Esophagus muscularis mucosa (tissue), 4 donors: ENCODE data around the gene MACROD2.

Experiments used
- CTCF ChIP-seq, 3 experiments: fragments of 200-600 bp in 2 of 3; fragments of 450-650 bp in 1 of 3; sonication (generic) in 2 of 3; IDR thresholded peaks; one replicate each; pipeline ENCODE4 v1.5.1; 2017 to 2019; ENCODE audit warnings: antibody characterized with exemption in 3 of 3, mild to moderate bottlenecking in 2 of 3, moderate library complexity in 1 of 3
- EP300 ChIP-seq: sonication (generic); formaldehyde crosslinking; IDR thresholded peaks from one replicate; pipeline ENCODE4 v1.6.1; 2017; ENCODE audit warnings: antibody characterized with exemption
- POLR2A ChIP-seq: fragments of 450-650 bp; IDR thresholded peaks from one replicate; pipeline ENCODE4 v1.6.1; 2017; ENCODE audit warnings: antibody characterized with exemption, moderate library complexity, mild to moderate bottlenecking, low read depth
- POLR2AphosphoS5 ChIP-seq, 2 donors: sonication (generic); formaldehyde crosslinking; IDR thresholded peaks; one replicate each; pipeline ENCODE4 v1.6.1; 2017; ENCODE audit warnings: antibody characterized with exemption in 2 of 2

- TF ChIP-seq POLR2AphosphoS5 (IDR thresholded peaks at IDR 0.05) (no peak), CTCF (IDR thresholded peaks at IDR 0.05) (no peak), EP300 (no peak), POLR2A (no peak)
Observed at GRCh38 chr20:14947946-14948345, 952.6 kb downstream of the MACROD2 start.
